T-helper 22 cell (primary cell): Measurements from ENCODE around the gene ESR1.

Experiments
- DNase-seq: peaks from one replicate; pipeline ENCODE4 v3.0.0-alpha.2; 2020; ENCODE audit warnings: low read depth

The ESR1 gene

GRCh38 chr6:152094992-152095592, 287.6 kb downstream of the ESR1 start:
- DNase-seq: no peak

- no peak for DNase-seq
Observed at GRCh38 chr6:152096863-152097496, 289.5 kb downstream of the ESR1 start.

- DNase-seq: no peak
Observed at GRCh38 chr6:152098683-152099082, 291.2 kb downstream of the ESR1 start.

- no peak for DNase-seq
Observed at GRCh38 chr6:152099446-152100182, 292.1 kb downstream of the ESR1 start.

- DNase-seq: no peak
Observed at GRCh38 chr6:152100183-152100618, 292.7 kb downstream of the ESR1 start.

- no peak for DNase-seq
Observed at GRCh38 chr6:152107973-152108372, 300.5 kb downstream of the ESR1 start.

- no peak for DNase-seq
Observed at GRCh38 chr6:152110886-152111820, 303.7 kb downstream of the ESR1 start.

GRCh38 chr6:152112491-152113261, 305.2 kb downstream of the ESR1 start:
- no peak for DNase-seq

GRCh38 chr6:152117156-152118133, 310.0 kb downstream of the ESR1 start:
- DNase-seq: no peak

GRCh38 chr6:152118224-152118623, 310.7 kb downstream of the ESR1 start:
- no peak for DNase-seq

GRCh38 chr6:152118678-152119077, 311.2 kb downstream of the ESR1 start:
- DNase-seq: no peak

- DNase-seq: no peak
Observed at GRCh38 chr6:152119831-152120230, 312.3 kb downstream of the ESR1 start.

- DNase-seq: no peak
Observed at GRCh38 chr6:152121910-152122309, 314.4 kb downstream of the ESR1 start.

- DNase-seq: no peak
Observed at GRCh38 chr6:152122434-152122833, 315.0 kb downstream of the ESR1 start.

GRCh38 chr6:152123076-152123475, 315.6 kb downstream of the ESR1 start:
- no peak for DNase-seq

GRCh38 chr6:152124429-152125074, 317.1 kb downstream of the ESR1 start:
- DNase-seq: no peak

GRCh38 chr6:152127432-152128165, 320.1 kb downstream of the ESR1 start:
- no peak for DNase-seq

- DNase-seq: no peak
Observed at GRCh38 chr6:152129691-152130151, 322.2 kb downstream of the ESR1 start.

- DNase-seq: no peak
Observed at GRCh38 chr6:152130441-152130840, 323.0 kb downstream of the ESR1 start.
